B cell (primary cell): ENCODE results near the gene HOATZ. TPM values are rescaled to one million over a fixed set of nuclear protein-coding genes. Genes with fewer than 3 reads are reported as not detected.

ENCODE experiments used
- ATAC-seq: fragments of 200-7000 bp; cut with Tn5 transposase; one replicate; pipeline ENCODE4 v1.10.0; 2021; ENCODE audit warnings: low read depth, mild to moderate bottlenecking, moderate number of reproducible peaks, moderate library complexity
- CTCF ChIA-PET: fragments of 350-600 bp; sonication (Branson Sonifier 250); formaldehyde crosslinking; loops from one replicate; lab custom pipeline; 2021; ENCODE audit warnings: antibody characterized with exemption, inconsistent platforms; lab: Charles Lee
- POLR2A ChIA-PET: fragments of 350-600 bp; sonication (Branson Sonifier 250); formaldehyde crosslinking; loops from one replicate; lab custom pipeline; 2021; ENCODE audit warnings: antibody characterized with exemption; lab: Charles Lee
- DNase-seq: peaks from one replicate; pipeline ENCODE4 v3.0.0; 2013
- H2AFZ ChIP-seq: 2 replicates; pipeline ENCODE4 v1.6.1; 2012; ENCODE audit warnings: mild to moderate bottlenecking, low read depth, low read length; ENCODE audit not compliant: insufficient read depth, poor library complexity, severe bottlenecking
- H3K27ac ChIP-seq, 2 donors: 1 replicate in 1 of 2; 2 replicates in 1 of 2; pipeline ENCODE4 v1.5.1; 2012 to 2013; ENCODE audit warnings: low read length in 2 of 2, mild to moderate bottlenecking in 2 of 2, moderate library complexity in 1 of 2
- H3K27me3 ChIP-seq, 4 experiments: fragments of 200-600 bp in 1 of 4; sonication (generic) in 1 of 4; replicated peaks in 1 of 4; 1 replicate in 2 of 4; 2 replicates in 2 of 4; pipeline versions ENCODE4 v1.6.1 to v1.7.0; 2013 to 2016; ENCODE audit warnings: low read length in 3 of 4, mild to moderate bottlenecking in 2 of 4, mixed read lengths in 1 of 4, moderate library complexity in 1 of 4; ENCODE audit not compliant: insufficient read depth in 4 of 4, control insufficient read depth in 3 of 4; ENCODE audit errors: control extremely low read depth in 1 of 4
- H3K36me3 ChIP-seq, 2 experiments: replicated peaks in 1 of 2; 1 replicate in 1 of 2; 2 replicates in 1 of 2; pipeline versions ENCODE4 v1.6.1 to v1.7.1; 2013; ENCODE audit warnings: low read length in 1 of 2; ENCODE audit not compliant: insufficient read depth in 2 of 2, control insufficient read depth in 1 of 2; ENCODE audit errors: control extremely low read depth in 1 of 2, extremely low read depth in 1 of 2
- H3K4me1 ChIP-seq, 2 donors: fragments of 200-600 bp in 1 of 2; sonication (generic) in 1 of 2; 1 replicate in 1 of 2; 2 replicates in 1 of 2; pipeline versions ENCODE4 v1.5.1 to v1.6.1; 2013 to 2017; ENCODE audit warnings: low read length in 2 of 2; ENCODE audit not compliant: control insufficient read depth in 2 of 2, insufficient read depth in 2 of 2
- H3K4me2 ChIP-seq: replicated peaks from 2 replicates; pipeline ENCODE3; 2012; ENCODE audit warnings: mild to moderate bottlenecking, low read depth, low read length; ENCODE audit not compliant: poor library complexity, severe bottlenecking
- H3K4me3 ChIP-seq, 5 experiments: fragments of 200-600 bp in 1 of 5; sonication (generic) in 1 of 5; 1 replicate in 3 of 5; 2 replicates in 2 of 5; pipeline versions ENCODE4 v1.5.1 to v1.7.0; 2011 to 2016; ENCODE audit warnings: low read length in 4 of 5, mild to moderate bottlenecking in 4 of 5, low read depth in 2 of 5, control low read depth in 1 of 5, moderate library complexity in 1 of 5; ENCODE audit not compliant: insufficient read depth in 1 of 5; ENCODE audit errors: control extremely low read depth in 1 of 5, extremely low read depth in 1 of 5
- H3K79me2 ChIP-seq: fragments of 200-600 bp; sonication (generic); one replicate; pipeline ENCODE4 v1.6.0; 2016; ENCODE audit warnings: low read length; ENCODE audit not compliant: control insufficient read depth, insufficient read depth
- H3K9ac ChIP-seq: fragments of 200-600 bp; sonication (generic); 2 replicates; pipeline ENCODE4 v1.6.1; 2017; ENCODE audit warnings: mild to moderate bottlenecking, low read length, moderate library complexity
- H3K9me3 ChIP-seq, 3 donors: one replicate each; pipeline versions ENCODE4 v1.6.1 to v1.7.1; 2013; ENCODE audit warnings: low read length in 2 of 3; ENCODE audit not compliant: control insufficient read depth in 2 of 3, insufficient read depth in 1 of 3; ENCODE audit errors: control extremely low read depth in 1 of 3
- H4K20me1 ChIP-seq: 2 replicates; pipeline ENCODE4 v1.6.0; 2012; ENCODE audit warnings: mild to moderate bottlenecking, low read length; ENCODE audit not compliant: insufficient read depth, control insufficient read depth, poor library complexity, severe bottlenecking
- H3K27ac Mint-ChIP-seq: one replicate; pipeline ENCODE4 v1.8.0; 2021; ENCODE audit warnings: mixed read lengths
- H3K27me3 Mint-ChIP-seq: one replicate; pipeline ENCODE4 v1.8.0; 2021; ENCODE audit warnings: mixed read lengths
- H3K4me1 Mint-ChIP-seq: one replicate; pipeline ENCODE4 v1.8.0; 2021; ENCODE audit warnings: mixed read lengths
- H3K4me3 Mint-ChIP-seq: one replicate; pipeline ENCODE4 v1.8.0; 2021; ENCODE audit warnings: mixed read lengths
- H3K9me3 Mint-ChIP-seq: one replicate; pipeline ENCODE4 v1.8.0; 2022; ENCODE audit warnings: mixed read lengths; ENCODE audit not compliant: insufficient read depth
- EZH2 ChIP-seq: IDR thresholded peaks from 2 replicates; pipeline ENCODE4 v1.6.1; 2012; ENCODE audit warnings: borderline replicate concordance, low read depth, mild to moderate bottlenecking, moderate library complexity, low read length; ENCODE audit not compliant: insufficient read depth, poor library complexity, severe bottlenecking
- WGBS: methylation state at CpG from one replicate; pipeline ENCODE4 v1.1.5; 2013; ENCODE audit warnings: missing lambda C conversion rate; ENCODE audit not compliant: insufficient coverage; 5-methylcytosine and 5-hydroxymethylcytosine counted together
- intact Hi-C: fragments of 100-400 bp; cut with micrococcal nuclease; formaldehyde crosslinking; loops from one replicate; pipeline ENCODE4 v1.10.0; 2022
- polyA plus RNA-seq: library from polyadenylated mRNA; depleted of rRNA; stranded (reverse); fragments of >200 nt; gene quantifications from 2 replicates; pipeline ENCODE4 v1.2.3, GENCODE V29; 2012
- total RNA-seq, 2 donors: library from RNA; stranded (reverse); fragments of 120-200 nt in 1 of 2; gene quantifications; 1 replicate in 1 of 2; 2 replicates in 1 of 2; pipeline versions ENCODE4 v1.2.3 to v1.2.4, GENCODE V29; 2013 to 2022
- TF ChIP-seq, protein P1 (sequence below): fragments of 200-600 bp; IDR thresholded peaks from one replicate; pipeline ENCODE4 v1.8.0; 2022; ENCODE audit warnings: antibody characterized with exemption, mild to moderate bottlenecking

Gene HOATZ
- total and polyA plus RNA-seq, 2 donors (not counting 1 experiment from before 2014, with no cell fraction given), result not detected

GRCh38 chr11:111542606-111543275 lies 28.2 kb downstream of the HOATZ start:
- H3K9me3 ChIP-seq, result peaks cover 0 to 7% (median 0%) of the 10 kb centered on the region in 3 donors
- peaks cover 20 to 28% of the 10 kb centered on the region in 2 donors for H3K4me1 ChIP-seq
- no peak overlapping the region for H3K9ac ChIP-seq
- TF ChIP-seq EZH2, result no peak
- TF ChIP-seq, protein P1, sequence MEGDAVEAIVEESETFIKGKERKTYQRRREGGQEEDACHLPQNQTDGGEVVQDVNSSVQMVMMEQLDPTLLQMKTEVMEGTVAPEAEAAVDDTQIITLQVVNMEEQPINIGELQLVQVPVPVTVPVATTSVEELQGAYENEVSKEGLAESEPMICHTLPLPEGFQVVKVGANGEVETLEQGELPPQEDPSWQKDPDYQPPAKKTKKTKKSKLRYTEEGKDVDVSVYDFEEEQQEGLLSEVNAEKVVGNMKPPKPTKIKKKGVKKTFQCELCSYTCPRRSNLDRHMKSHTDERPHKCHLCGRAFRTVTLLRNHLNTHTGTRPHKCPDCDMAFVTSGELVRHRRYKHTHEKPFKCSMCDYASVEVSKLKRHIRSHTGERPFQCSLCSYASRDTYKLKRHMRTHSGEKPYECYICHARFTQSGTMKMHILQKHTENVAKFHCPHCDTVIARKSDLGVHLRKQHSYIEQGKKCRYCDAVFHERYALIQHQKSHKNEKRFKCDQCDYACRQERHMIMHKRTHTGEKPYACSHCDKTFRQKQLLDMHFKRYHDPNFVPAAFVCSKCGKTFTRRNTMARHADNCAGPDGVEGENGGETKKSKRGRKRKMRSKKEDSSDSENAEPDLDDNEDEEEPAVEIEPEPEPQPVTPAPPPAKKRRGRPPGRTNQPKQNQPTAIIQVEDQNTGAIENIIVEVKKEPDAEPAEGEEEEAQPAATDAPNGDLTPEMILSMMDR, result no peak
- DNase-seq (no peak), ATAC-seq (no peak)
- peaks cover 0 to 50% (median 41%) of the 10 kb centered on the region in 4 experiments for H3K27me3 ChIP-seq
- no peaks in the 10 kb centered on the region for H3K36me3 ChIP-seq
- Mint-ChIP-seq H3K4me3 (no peak overlapping the region), H3K27ac (no peak overlapping the region), H3K9me3 (no peaks in the 10 kb centered on the region), H3K27me3 (peaks cover 69% of the 10 kb centered on the region), H3K4me1 (peaks cover 11% of the 10 kb centered on the region)
- H3K27ac ChIP-seq, result no peak overlapping the region
- 90% methylated on average over 5 of the region's 10 CpGs for WGBS
- POLR2A ChIA-PET, result no interaction called here
- no peaks in the 10 kb centered on the region for H4K20me1 ChIP-seq
- intact Hi-C loops, result no loop called here
- no peak overlapping the region for H3K4me2 ChIP-seq
- no peak overlapping the region for H3K4me3 ChIP-seq
- H2AFZ ChIP-seq, result no peak overlapping the region
- no peaks in the 10 kb centered on the region for H3K79me2 ChIP-seq
- CTCF ChIA-PET, result no interaction called here

- no peaks in the 10 kb centered on the region for H3K79me2 ChIP-seq
- H3K9ac ChIP-seq, result no peak overlapping the region
- POLR2A ChIA-PET, result no interaction called here
- Mint-ChIP-seq H3K4me1 (no peaks in the 10 kb centered on the region), H3K27me3 (peaks cover 39% of the 10 kb centered on the region), H3K9me3 (no peaks in the 10 kb centered on the region), H3K27ac (no peak overlapping the region), H3K4me3 (no peak overlapping the region)
- no peaks in the 10 kb centered on the region for H4K20me1 ChIP-seq
- no peaks in the 10 kb centered on the region for H3K4me1 ChIP-seq
- no peak for TF ChIP-seq EZH2
- TF ChIP-seq, protein P1, result no peak
- ATAC-seq (no peak), DNase-seq (no peak)
- H3K4me2 ChIP-seq, result no peak overlapping the region
- H3K27me3 ChIP-seq, result peaks cover 0 to 10% (median 6%) of the 10 kb centered on the region in 4 experiments
- H3K27ac ChIP-seq, result no peak overlapping the region
- CTCF ChIA-PET, result no interaction called here
- H3K36me3 ChIP-seq, result no peaks in the 10 kb centered on the region
- WGBS, result 100% methylated on average over 1 of the region's 2 CpGs
- H3K9me3 ChIP-seq, result no peaks in the 10 kb centered on the region
- no peak overlapping the region for H3K4me3 ChIP-seq
- H2AFZ ChIP-seq, result no peak overlapping the region
- intact Hi-C loops, result no loop called here
These were observed 33.9 kb downstream of the HOATZ start for GRCh38 chr11:111548525-111548924.
